GM12878 (cell line): ENCODE results near the gene TBC1D24.

ENCODE experiments used
- NFYB ChIP-seq: IDR thresholded peaks from 2 replicates; pipeline ENCODE4 v1.6.1; 2011; ENCODE audit warnings: low read depth, mild to moderate bottlenecking, low read length, improper control_type of control experiment, moderate library complexity; ENCODE audit not compliant: insufficient read depth
- POLR2A ChIP-seq: IDR thresholded peaks from 2 replicates; pipeline ENCODE4 v1.6.1; 2011; ENCODE audit warnings: low read depth, mild to moderate bottlenecking, low read length
- POLR2AphosphoS2 ChIP-seq: IDR thresholded peaks from 2 replicates; pipeline ENCODE4 v1.6.1; 2011; ENCODE audit warnings: low read depth, mild to moderate bottlenecking, low read length, improper control_type of control experiment, moderate library complexity

DNA sequence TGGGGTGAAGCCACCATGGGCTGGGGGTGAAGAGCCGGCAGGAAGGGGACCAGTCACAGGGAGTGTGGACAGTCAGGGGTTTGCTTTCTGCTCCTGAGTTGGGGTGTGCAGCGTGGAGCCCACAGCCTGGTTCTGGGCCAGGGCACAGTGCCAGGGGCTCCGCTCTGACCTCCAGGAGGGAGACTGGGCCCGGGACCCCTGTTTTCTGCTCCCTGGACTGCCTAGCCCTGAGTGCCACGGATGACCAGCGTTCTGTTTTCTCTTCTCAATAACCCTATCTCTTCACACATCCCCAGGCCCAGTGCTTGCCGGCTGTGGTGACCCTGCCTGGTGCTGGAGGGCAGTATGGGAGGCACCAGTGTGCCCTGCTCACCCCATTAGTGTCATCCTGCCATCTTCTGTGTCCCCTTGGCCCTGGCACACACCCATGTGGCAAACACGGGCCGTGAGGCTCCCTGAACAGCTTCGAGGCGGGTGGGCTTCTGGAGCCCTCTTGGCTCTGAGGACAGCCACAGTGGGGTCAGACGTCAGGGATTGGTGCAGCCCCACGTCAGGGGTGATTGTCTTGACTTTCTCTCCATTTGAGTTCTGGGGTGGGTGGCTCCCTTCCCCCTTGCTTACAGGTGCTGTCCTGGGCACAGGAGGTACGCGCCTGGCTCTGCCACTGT is 55.2 kb downstream of the TBC1D24 start:
- TF ChIP-seq NFYB: no peak
- TF ChIP-seq POLR2A: no peak
- TF ChIP-seq POLR2AphosphoS2: no peak
